Metanephros (tissue), 1 donor: ENCODE results near the gene SERPINB3. TPM values are rescaled to one million over a fixed set of nuclear protein-coding genes. Genes with fewer than 3 reads are reported as not detected.

Experiments used
- total RNA-seq: library from RNA; depleted of rRNA; stranded (reverse); fragments of >200 nt; gene quantifications from one replicate; pipeline ENCODE4 v1.2.3, GENCODE V29; 2014

SERPINB3 gene
- total RNA-seq, result not detected

GRCh38 chr18:63661750-63662149 lies at the start of gene SERPINB3:
SERPINB3 (minus strand) TSS chr18:63661893; CDS start chr18:63661216, 677 bp downstream.

GRCh38 chr18:63702660-63703059 lies 41.0 kb upstream of the SERPINB3 start, which contains the start of gene SERPINB11:
SERPINB11 (plus strand) TSS chr18:63702960; CDS start chr18:63710194, 7,234 bp downstream.

GRCh38 chr18:63644142-63644541 lies 17.6 kb downstream of the SERPINB3 start, which contains the start of gene SERPINB4:
SERPINB4 (minus strand) TSS chr18:63644256; CDS start chr18:63643577, 679 bp downstream.

Other genes with a start within 250 kb of the SERPINB3 start
- gene VPS4B, start 239.4 kb downstream of the SERPINB3 start, total RNA-seq, result 35.9 TPM
- gene SERPINB5, start 184.9 kb downstream of the SERPINB3 start, total RNA-seq, result 0.29 TPM
- gene SERPINB12, start 119.5 kb downstream of the SERPINB3 start, total RNA-seq, result not detected
- gene SERPINB13, start 74.5 kb downstream of the SERPINB3 start, total RNA-seq, result not detected
- gene SERPINB4, start 17.6 kb downstream of the SERPINB3 start, total RNA-seq, result not detected
- gene SERPINB11, start 41.1 kb upstream of the SERPINB3 start, total RNA-seq, result not detected
- 0.29 TPM for gene SERPINB7, start 113.5 kb upstream of the SERPINB3 start, total RNA-seq
- 0.99 TPM for gene SERPINB2, start 225.8 kb upstream of the SERPINB3 start, total RNA-seq
- 1.2 TPM for gene SERPINB10, start 246.1 kb upstream of the SERPINB3 start, total RNA-seq